DMS114 treated with DMSO at 0.1 percent for 48 hours (cell line): ENCODE measurements around the gene NT5C.
"Not testable (repeated sequence)": the region's sequence is repeated elsewhere in the genome, so short reads cannot be mapped to it uniquely, and the experiment has no call there.

Experiments used
- DNase-seq: peaks from one replicate; lab custom pipeline; 2025; ENCODE audit not compliant: unreplicated experiment; lab: John Stamatoyannopoulos, UW

The NT5C gene

GRCh38 chr17:75144816-75145512, 13.4 kb upstream of the NT5C start:
- DNase-seq, result no peak

- no peak for DNase-seq
Measured at GRCh38 chr17:75142236-75142971, 10.9 kb upstream of the NT5C start.

- no peak for DNase-seq
Measured at GRCh38 chr17:75138519-75138918, 7.0 kb upstream of the NT5C start.

GRCh38 chr17:75137762-75138161, 6.2 kb upstream of the NT5C start:
- not testable (repeated sequence) for DNase-seq

- no peak for DNase-seq
Measured at GRCh38 chr17:75135946-75136345, 4.4 kb upstream of the NT5C start.

- no peak for DNase-seq
Measured at GRCh38 chr17:75135452-75135851, 3.9 kb upstream of the NT5C start.

GRCh38 chr17:75133607-75134347, 2.2 kb upstream of the NT5C start:
- not testable (repeated sequence) for DNase-seq

- DNase-seq, result no peak
Measured at GRCh38 chr17:75133001-75133400, 1.5 kb upstream of the NT5C start.

GRCh38 chr17:75132018-75133000, 767 bp upstream of the NT5C start:
- DNase-seq, result not testable (repeated sequence)

GRCh38 chr17:75130632-75131277, 787 bp downstream of the NT5C start:
- DNase-seq, result peak; percentile 46

GRCh38 chr17:75130059-75130631, 1.4 kb downstream of the NT5C start:
- no peak for DNase-seq

GRCh38 chr17:75129576-75129975, 2.0 kb downstream of the NT5C start:
- no peak for DNase-seq

- DNase-seq, result no peak
Measured at GRCh38 chr17:75128694-75129505, 2.6 kb downstream of the NT5C start.

GRCh38 chr17:75127936-75128335, 3.6 kb downstream of the NT5C start:
- DNase-seq, result not testable (repeated sequence)

- no peak for DNase-seq
Measured at GRCh38 chr17:75126954-75127353, 4.6 kb downstream of the NT5C start.

GRCh38 chr17:75125984-75126383, 5.6 kb downstream of the NT5C start:
- DNase-seq, result no peak

GRCh38 chr17:75124819-75125162, 6.8 kb downstream of the NT5C start:
- DNase-seq, result no peak

- DNase-seq, result no peak
Measured at GRCh38 chr17:75124041-75124818, 7.3 kb downstream of the NT5C start.
